Bone marrow (tissue), 2 donors: ENCODE data around the gene MCM5.
A peak's percentile ranks its signal among the peaks of the same experiment; 100 is the strongest.
"Not testable (repeated sequence)": the region's sequence is repeated elsewhere in the genome, so short reads cannot be mapped to it uniquely, and the experiment has no call there.

Experiments
- DNase-seq, 2 donors: peaks; one replicate each; lab custom pipeline; 2025; lab: John Stamatoyannopoulos, UW

Gene MCM5

DNA sequence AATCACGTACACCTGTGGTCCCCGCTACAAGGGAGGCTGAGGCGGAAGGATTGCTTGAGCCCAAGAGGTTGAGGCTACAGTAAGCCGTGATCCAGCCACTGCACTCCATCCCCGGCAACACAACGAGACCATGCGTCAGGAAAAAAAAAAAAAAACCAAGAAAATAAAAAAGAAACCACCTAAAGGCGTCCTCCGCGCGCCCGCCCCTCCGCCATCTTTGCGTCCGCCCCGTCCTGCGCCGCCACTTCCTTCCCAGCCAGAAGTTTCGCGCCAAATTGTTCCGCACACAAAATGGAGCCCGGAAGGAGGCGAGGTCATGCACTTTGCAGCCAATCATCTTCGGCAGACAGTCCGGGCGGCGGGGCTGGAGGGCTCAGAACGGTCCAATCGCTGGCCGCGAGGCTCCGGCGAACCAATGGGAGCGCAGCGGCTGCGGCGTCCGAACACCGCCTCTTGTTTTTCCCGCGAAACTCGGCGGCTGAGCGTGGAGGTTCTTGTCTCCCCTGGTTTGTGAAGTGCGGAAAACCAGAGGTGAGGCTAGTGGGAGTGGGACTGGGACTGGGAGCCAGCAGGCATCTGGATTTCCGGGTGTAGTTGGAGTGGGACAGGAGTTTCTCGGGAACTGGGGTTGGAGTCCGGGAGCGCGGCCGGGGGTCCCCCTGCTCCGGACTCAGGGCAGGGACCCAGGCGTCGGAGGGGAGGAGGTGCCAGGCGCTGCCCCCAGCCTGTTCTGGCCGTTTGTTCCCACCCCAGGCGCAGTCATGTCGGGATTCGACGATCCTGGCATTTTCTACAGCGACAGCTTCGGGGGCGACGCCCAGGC is at the start of gene MCM5:
Gene MCM5 (plus strand): TSS at position 463 of the 823 bp plus-strand sequence. CDS start 299 bp downstream, at position 762.
- DNase-seq = peak; percentile 81 to 98

DNA sequence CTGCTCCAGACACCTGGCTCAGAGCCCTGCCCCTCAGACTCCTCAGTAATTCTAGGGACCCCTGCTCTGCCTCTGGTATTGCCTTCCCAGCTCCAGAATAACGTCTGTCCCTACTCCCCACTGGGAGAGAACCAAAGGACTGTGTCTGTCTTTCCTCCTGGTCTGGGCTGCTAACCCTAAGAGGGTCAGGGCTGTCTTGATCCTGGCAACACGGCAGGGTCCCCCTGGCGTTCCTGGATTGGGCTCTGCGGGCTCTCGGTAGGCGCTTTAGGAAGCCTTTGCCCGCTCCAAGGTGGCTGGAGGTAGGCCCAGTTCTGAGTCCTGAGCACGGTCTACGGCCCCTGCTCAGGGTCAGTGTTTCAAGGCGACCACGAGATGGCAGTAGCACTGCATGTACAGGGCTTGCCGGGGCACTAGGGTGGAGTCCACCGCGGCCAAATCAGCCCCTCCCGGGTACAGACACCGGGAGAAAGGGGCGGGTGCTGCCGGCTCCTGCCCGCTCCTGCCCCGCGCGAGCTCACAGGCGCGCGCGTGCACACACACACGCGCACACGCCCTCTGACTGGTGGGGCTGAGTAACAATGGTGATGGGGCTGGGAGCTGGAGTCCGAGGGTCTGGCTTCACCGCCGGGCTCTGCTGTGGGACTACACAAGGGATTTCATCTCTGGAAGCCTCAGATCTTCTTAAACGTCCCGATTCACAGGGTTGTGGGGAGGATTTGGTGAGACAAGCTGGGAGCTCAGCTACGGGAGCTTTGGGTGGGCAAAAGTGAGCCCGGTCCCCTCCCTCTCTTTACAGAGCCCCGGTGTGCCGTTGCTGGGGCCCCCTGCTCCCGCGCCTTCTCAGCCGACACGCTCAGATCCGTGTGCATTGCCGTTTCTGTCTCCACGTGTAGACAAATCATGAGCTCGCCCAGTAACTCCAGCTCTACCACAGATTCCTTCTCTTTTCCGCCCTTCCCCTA is 49.1 kb upstream of the MCM5 start:
- peak; percentile 68 to 72 for DNase-seq

DNA sequence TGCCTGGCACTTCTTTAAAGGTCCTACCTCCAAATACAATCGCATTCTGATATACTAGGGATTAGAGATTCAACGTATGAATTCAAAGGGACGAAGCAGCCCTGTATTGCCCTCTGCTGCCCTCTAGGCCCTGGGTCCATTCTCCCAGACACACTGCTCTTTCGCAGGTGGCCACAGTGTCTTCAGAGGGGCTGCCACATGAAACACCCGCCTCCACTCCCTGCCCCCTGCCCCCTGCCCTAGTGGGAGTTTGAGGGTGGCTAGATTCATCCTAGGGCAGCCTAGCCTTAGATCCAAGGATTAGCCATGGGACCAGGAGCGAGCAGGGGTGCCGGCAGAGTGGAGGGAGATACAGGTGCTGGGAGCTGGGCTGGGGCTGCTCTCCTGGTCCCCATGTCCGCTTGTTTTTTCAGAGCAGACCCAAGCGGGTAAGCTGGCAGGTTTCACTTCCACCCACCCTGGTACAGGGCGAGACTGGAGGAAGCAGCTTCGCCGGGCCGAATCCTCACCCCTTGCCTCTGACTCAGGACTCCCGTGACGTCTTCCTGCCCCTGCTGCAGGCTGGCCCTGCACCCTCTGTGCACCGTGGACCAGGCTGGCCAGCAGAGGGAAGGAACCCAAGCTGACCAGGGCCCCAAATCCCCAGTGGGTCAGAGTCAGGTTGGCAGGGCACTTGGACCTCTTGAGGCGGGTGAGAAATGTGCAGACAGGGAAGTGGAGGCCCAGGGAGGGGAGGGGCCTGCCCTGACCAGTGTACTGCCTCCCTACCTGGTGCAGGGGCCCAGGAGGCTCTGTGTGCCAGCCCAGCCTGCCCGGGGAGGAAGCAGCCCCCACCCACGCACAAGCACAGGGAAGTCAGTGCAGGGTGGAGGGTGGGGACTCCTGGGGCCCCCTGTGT is 47.5 kb upstream of the MCM5 start:
- DNase-seq = peak; percentile 64 to 66

DNA sequence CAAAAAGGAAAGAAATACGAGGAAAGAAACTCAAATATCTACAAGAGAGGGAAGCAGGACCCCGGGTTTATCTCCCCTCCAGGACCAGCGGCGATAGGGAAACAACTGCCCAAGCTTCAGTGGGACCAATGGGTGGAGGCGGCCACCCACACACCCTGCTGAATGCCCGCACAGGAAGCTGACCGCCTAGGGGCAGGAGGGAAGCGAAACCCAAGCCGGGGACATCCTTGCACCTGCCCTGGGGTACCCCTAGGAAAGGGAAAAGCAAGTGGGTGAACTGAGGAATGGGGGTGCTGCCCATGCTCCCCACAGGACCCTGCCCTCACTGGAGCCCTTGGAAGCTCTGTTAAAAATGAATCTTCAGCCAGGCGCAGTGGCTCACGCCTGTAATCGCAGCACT is 46.6 kb upstream of the MCM5 start:
- DNase-seq = no peak

DNA sequence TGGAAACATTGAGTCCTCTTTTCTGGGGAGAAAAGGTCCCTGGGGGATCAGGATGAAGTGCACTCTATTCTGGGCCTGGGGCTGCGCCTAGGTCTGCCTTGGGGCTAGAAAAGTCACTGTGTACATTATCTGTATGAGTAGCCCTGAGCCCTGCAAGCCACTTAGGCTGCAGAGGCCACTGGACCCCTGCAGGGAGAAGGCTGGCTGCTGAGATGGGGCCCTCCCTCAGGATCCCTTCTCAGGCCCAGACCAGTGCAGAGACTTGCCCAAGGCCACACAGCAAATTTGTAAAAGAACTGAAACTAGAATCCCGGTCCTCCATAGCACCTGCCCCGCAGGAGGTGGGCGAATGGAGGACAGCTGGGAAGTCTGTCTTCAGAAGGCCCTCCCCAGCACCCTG is 45.9 kb upstream of the MCM5 start:
- DNase-seq = no peak

DNA sequence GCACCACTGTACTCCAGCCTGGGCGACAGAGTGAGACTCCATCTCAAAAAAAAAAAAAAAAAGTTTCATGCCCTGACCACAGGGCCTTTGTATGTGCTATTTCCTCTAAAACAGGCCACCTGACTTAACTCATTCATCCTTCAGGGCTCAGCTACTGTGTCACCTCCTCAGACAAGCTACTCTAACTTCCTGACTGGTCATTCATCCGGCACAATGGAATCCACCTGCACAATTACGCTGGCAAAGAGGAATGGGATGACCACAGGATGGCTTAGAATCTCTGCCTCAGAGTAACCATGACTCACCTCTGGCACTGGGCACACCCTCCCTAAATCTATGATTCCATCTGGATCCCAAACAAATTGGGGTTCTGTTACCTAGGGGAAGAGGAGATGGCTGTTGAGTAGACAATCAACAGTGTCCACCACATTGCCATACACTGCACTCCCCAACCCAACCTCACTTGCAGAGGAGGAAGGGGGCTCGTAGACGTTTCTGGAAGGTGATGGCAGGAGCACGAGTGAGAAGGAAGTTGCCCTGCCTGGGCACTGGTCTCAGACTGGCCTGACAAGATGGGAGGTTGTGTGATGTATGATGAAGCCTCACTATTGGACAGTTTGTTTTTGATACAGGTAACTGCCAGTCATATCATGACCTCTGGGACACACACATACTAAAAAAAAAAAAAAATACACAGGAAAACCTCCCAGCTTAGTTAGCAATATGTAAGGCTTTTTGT is 41.9 kb upstream of the MCM5 start:
- DNase-seq = no peak

DNA sequence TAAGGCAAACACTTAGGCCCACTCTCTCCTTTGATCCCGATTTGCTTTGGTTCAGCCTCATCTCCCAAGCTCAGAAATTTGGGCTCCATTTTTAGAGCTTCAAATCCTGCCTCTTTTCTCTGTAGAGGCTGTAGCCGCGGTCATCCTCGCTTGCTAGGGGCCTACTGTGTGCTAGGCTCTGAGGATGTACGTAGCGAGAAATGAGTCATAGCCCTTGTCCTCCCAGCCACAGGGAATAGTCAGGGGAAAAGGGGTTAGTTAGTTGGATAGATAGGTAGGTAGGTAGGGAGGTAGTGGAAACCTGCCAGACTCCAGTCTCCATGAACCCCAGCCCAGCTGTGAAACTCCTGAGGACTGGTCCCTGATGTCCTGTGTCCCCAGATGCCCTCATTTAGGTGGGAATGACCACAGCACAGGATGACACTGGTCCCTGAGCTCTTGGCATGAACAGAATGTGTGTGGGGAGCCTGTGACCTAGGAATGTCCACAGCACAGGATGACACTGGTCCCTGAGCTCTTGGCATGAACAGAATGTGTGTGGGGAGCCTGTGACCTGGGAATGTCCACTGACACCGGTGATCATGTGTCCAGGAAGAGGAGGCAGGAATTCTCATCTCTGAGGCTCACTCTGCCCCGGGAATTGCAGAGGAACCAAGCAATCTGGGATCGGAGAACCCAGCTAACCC is 40.4 kb upstream of the MCM5 start:
- no peak for DNase-seq

DNA sequence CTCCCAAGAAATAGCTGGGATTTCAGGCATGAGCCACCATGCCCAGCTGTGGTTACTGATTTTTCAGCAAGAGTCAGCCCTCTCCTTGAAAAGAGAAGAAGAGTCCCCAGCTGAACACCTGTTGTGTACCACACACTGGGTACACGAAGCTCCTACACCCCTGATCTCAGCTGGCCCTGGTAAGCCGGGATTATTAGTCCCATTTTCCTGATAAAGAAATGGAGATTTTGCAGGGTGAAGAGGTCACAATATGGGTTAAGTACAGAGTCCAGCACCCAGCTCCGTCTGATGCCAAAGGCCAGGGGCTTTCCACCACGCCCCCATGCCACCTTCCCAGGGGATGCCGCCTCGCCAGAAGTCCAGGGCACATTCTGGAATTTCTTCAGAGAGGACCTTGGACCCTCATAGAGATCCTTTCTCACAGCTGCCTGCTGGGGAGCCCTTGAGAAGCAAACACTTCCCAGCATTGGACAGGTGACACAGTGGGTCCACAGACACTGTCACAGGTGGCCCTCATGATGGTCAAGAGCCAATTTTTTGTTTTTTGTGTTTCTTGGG is 38.9 kb upstream of the MCM5 start:
- no peak for DNase-seq

DNA sequence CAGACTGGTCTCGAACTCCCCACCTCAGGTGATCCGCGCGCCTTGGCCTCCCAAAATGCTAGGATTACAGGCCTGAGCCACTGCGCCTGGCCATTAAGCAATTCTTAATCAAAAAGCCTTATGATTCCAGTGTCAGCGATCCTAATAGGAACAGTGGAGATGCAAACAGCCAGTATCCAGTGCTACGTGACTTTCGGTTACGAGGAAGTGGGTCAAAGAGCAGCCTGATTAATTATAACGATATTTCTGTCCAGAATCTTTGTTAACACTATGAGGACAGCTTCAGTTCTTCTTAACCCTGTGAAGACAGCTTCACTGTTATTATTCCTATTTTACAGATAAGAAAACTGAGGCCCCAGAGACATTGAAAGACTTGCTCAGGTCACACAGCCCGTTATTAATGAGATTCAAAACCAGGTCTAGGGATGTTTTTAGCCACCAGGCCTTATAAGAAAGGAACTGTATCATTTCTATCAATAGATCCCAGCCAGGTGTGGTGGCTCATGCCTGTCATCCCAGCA is 36.3 kb upstream of the MCM5 start:
- DNase-seq = no peak

DNA sequence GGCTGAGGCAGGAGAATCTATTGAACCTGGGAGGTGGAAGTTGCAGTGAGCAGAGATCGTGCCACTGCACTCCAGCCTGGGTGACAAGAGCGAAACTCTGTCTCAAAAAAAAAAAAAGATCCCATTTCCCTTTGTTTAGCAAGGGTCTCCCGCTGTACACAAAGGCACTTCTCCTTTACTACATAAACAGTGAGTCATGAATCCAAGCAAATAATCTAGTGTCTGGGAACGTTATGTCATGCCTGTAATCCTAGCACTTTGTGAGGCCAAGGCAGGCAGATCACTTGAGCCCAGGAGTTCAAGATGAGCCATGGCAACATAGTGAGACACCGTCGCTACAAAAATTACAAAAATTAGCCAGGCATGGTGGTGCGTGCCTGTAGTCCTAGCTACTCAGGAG is 35.7 kb upstream of the MCM5 start:
- DNase-seq = not testable (repeated sequence)

DNA sequence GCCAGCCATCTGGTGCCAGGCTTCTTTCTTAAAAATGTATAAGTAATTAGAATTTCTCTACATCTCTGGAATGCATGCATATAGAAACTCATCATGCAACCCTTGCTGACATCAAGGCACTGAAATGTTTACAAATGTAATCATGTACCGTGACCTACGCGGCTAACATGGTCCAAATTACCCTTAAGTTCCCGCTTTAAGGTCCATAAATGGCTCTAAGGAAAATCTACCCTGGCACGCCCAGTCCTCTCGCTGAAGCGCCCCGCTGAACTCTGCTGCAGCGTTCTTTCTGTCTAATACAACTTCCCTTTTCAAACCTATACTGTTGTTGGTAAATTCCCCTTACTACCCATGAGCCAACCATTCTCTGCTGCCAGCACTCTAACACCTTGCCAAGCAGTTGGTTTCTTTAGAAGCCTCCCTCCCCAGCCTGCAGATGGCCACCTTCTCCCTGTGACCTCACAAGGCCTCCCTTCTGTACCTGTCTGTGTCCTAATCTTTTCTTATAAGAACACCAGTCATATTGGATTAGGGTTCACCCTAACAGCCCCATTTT is 32.5 kb upstream of the MCM5 start:
- DNase-seq = peak; percentile 21 to 71

DNA sequence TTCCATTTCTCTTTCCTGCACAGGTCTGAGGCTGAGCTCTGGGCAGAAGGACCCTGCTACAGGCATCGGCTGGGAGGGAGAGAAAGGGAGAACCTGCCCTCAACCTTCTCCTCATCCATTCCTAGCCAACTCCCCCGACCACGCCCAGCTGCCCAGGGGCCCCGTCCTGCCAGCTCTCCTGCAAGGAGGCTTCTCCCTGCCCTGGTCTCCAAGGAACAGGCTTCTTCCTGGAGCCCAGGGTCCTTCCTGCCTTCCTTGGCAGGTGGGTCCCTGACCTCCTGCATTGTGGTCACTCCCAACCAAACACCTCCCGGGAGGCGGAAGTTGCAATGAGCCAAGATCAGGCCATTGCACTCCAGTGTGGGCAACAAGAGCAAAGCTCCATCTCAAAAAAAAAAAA is 31.6 kb upstream of the MCM5 start:
- no peak for DNase-seq

DNA sequence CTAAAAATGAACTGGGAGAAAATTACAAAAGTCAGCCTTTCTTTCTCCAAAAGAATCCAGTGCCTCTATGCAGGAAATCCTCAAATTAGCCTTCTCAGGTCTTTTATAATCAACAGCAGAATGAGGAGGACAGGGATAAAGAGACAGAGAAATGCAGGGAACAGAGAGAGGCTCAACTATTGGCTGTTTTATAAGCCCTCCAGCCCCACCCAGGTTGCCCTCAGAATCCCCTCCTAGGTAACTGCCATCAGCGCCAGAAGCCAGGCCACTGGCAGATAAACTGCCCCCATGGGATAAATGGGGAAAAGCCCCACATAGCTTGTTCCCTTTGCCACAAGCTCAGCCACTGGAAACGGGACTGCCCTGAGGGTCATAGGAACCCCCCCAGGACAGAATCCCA is 29.9 kb upstream of the MCM5 start:
- no peak for DNase-seq

DNA sequence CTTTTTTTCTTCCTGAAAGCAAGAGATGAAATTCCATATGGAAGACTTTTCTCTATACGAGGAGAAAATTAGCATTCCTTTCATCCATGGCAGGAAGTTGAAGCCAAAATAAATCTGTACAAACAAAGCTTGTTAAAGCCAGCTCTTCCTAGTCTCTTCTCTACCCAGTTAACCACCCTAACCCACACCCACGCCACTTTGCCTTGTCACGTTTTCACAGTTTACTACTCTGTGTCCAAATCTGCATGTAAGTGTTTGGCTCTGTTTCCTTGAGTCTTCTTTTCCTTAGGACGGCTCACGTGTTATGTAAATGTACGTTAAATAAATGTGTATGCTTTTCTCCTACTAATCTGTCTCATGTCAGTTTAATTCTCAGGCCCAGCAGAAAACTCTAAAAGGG is 26.2 kb upstream of the MCM5 start:
- DNase-seq = no peak

DNA sequence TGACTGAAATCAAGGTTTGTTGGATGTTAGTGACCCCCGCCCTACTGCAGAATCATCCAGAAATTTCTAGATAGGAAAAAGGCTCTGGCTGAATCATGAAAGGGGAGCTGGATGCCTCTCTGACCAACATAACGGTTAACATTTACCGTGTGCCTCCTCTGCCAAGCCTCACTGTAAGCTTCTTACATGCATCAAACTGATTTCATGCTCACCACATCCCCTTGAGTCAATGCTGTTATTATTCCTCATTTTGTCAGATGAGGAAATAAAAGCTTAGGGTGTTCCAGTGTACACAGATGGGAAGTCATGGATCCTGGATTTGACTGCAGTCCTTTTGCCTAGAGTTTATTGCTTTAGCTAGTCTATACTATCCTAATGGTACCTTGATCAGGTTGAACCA is 24.9 kb upstream of the MCM5 start:
- DNase-seq = peak in 1 of 2 donors; percentile 21

DNA sequence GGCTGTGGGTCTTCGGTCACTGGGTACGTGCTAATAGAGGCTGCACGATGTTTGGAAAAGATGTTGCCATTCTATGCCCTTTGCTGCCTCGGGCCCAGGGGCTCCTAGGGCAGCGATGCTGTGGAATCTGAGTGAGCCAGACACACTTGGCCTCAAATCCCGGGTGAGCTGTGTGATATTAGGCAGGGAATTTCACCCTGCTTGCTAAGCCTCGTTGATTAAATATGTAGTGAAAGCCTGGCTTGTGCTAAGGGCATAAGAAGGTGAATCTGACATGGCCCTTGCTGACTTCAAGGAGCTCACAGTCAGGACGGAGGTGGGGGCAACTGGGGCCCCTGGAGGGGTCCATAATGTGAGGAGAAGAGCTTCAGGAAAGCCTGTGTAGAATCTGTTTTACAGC is 24.4 kb upstream of the MCM5 start:
- DNase-seq = no peak

DNA sequence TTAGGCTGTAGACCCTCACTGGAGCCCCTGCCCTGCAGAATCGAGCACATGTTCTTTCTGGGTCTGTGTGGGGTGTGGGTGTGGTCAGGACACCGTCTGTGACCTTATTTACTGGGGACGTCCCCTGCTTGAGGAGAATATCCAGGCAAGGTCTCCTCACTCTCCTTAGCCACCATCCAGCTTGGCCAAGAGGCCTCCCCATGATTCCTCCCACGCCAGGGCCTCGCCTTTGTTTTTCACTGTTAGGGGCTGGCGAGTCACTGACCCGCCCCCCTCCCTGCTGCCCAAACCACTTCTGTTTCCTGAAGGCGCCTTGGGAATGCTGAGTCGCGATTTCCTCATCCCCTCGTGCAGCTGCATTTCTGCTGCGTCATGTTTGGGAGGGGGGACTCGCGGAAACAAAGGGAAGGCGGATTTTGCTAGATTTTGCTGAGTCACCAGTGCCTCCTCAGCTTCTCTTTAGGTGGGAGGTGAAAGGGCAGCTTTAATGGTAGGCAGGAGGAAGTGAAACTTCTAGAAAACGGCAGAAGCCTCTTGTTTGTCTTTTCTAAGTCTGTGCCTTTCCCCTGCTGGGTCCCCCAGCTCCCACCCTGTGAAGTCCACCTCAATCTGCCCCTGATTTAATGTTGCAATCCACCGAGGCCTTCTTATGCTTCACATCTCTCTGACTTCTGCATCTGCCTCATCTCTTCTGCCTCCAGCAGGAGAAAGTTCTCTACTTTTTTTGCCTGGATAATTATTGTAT is 23.0 kb upstream of the MCM5 start:
- DNase-seq = peak; percentile 78 to 92

DNA sequence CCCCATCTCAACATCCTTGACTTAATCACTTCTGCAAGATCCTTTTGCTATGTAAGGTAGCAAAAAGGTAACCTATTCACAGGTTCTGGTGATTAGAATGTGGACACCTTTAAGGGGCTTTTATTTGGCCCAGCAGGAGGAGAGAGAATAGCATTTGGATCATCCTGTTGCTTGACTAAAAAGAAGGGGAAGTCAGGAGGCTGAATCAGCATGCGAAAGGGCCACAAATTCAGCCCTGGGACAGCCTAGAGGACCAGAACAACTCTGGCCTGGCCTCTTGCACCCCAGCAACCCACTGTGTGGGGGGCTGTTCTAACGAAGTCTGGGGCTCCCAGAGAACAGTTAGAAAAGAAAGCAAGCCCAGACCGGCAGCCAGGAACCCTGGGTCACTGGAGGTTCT is 22.2 kb upstream of the MCM5 start:
- no peak for DNase-seq

DNA sequence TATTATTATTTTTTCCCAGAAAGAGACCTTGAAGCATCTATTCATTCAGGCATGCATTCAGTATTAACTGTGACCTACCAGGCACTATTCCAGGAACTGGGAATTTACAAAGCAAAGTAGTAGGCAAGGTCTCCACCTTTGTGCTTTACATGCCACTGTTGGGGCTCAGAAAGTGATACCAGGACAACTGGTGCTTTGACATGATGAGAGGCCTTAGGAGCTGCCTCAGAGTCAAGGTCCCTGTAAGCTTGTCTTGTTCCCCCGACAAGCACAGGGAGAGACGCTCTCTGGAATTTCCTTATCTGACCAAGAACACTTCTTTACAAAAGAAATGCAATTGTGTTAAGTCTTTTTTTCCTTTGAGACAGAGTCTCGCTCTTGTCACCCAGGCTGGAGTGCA is 21.3 kb upstream of the MCM5 start:
- DNase-seq = no peak
